ENCODE data around the gene CDC42SE2.
"Not testable (repeated sequence)": the region's sequence is repeated elsewhere in the genome, so short reads cannot be mapped to it uniquely, and the experiment has no call there.

CDC42SE2 gene

GRCh38 chr5:131277875-131278740, 14.3 kb downstream of the CDC42SE2 start:
- DNase-seq (ENCODE audit: low spot score): no peak

GRCh38 chr5:131278741-131279124, 14.9 kb downstream of the CDC42SE2 start:
- DNase-seq (ENCODE audit: low spot score): not testable (repeated sequence)

GRCh38 chr5:131279204-131279603, 15.4 kb downstream of the CDC42SE2 start:
- DNase-seq (ENCODE audit: low spot score): no peak

- no peak for DNase-seq (ENCODE audit: low spot score)
These were observed 16.6 kb downstream of the CDC42SE2 start for GRCh38 chr5:131280417-131280816.

GRCh38 chr5:131281133-131281867, 17.4 kb downstream of the CDC42SE2 start:
- DNase-seq (ENCODE audit: low spot score): no peak

- no peak for DNase-seq (ENCODE audit: low spot score)
These were observed 18.0 kb downstream of the CDC42SE2 start for GRCh38 chr5:131281868-131282234.

- DNase-seq (ENCODE audit: low spot score): no peak
These were observed 18.4 kb downstream of the CDC42SE2 start for GRCh38 chr5:131282235-131282634.

- no peak for DNase-seq (ENCODE audit: low spot score)
These were observed 22.0 kb downstream of the CDC42SE2 start for GRCh38 chr5:131285703-131286399.

GRCh38 chr5:131286400-131286715, 22.5 kb downstream of the CDC42SE2 start:
- DNase-seq (ENCODE audit: low spot score): no peak

GRCh38 chr5:131288328-131288727, 24.5 kb downstream of the CDC42SE2 start:
- DNase-seq (ENCODE audit: low spot score): no peak

- DNase-seq (ENCODE audit: low spot score): no peak
These were observed 25.9 kb downstream of the CDC42SE2 start for GRCh38 chr5:131289738-131290137.

- no peak for DNase-seq (ENCODE audit: low spot score)
These were observed 32.4 kb downstream of the CDC42SE2 start for GRCh38 chr5:131296213-131296672.

- no peak for DNase-seq (ENCODE audit: low spot score)
These were observed 34.0 kb downstream of the CDC42SE2 start for GRCh38 chr5:131297886-131298285.

GRCh38 chr5:131299465-131299864, 35.6 kb downstream of the CDC42SE2 start:
- DNase-seq (ENCODE audit: low spot score): no peak

- DNase-seq (ENCODE audit: low spot score): no peak
These were observed 38.7 kb downstream of the CDC42SE2 start for GRCh38 chr5:131302506-131302905.

- no peak for DNase-seq (ENCODE audit: low spot score)
These were observed 39.7 kb downstream of the CDC42SE2 start for GRCh38 chr5:131303537-131303936.

GRCh38 chr5:131304414-131304813, 40.6 kb downstream of the CDC42SE2 start:
- no peak for DNase-seq (ENCODE audit: low spot score)

- no peak for DNase-seq (ENCODE audit: low spot score)
These were observed 41.4 kb downstream of the CDC42SE2 start for GRCh38 chr5:131305138-131305689.

GRCh38 chr5:131305906-131306305, 42.1 kb downstream of the CDC42SE2 start:
- DNase-seq (ENCODE audit: low spot score): no peak

GRCh38 chr5:131312235-131312772, 48.5 kb downstream of the CDC42SE2 start:
- not testable (repeated sequence) for DNase-seq (ENCODE audit: low spot score)

GRCh38 chr5:131316026-131316425, 52.2 kb downstream of the CDC42SE2 start:
- DNase-seq (ENCODE audit: low spot score): no peak

- no peak for DNase-seq (ENCODE audit: low spot score)
These were observed 53.0 kb downstream of the CDC42SE2 start for GRCh38 chr5:131316822-131317221.

Measured in hematopoietic multipotent progenitor cell treated with erythropoietin and hydrocortisone succinate and interleukin-3 and kit ligand, for 17 days (in vitro differentiated cells).